SK-N-SH (cell line): ENCODE data around the gene ACTR8.

Source experiments
- FOSL2 ChIP-seq: IDR thresholded peaks from 2 replicates; pipeline ENCODE4 v1.4.0; 2012; ENCODE audit warnings: low read depth, mild to moderate bottlenecking, moderate library complexity, borderline replicate concordance
- GABPA ChIP-seq: IDR thresholded peaks from 2 replicates; pipeline ENCODE4 v1.4.0; 2012; ENCODE audit warnings: low read depth, mild to moderate bottlenecking
- GATA2 ChIP-seq: sonication (generic); formaldehyde crosslinking; IDR thresholded peaks from 2 replicates; pipeline ENCODE4 v1.5.0; 2020; ENCODE audit warnings: mild to moderate bottlenecking, missing genetic modification reagents
- JUND ChIP-seq: IDR thresholded peaks from 2 replicates; pipeline ENCODE4 v1.4.0; 2012
- NFIC ChIP-seq: IDR thresholded peaks from 2 replicates; pipeline ENCODE4 v1.4.0; 2012; ENCODE audit warnings: borderline replicate concordance
- NRF1 ChIP-seq: IDR thresholded peaks from 2 replicates; pipeline ENCODE4 v1.6.1; 2012; ENCODE audit warnings: low read depth, mild to moderate bottlenecking, low read length
- POLR2AphosphoS5 ChIP-seq: IDR thresholded peaks from 2 replicates; pipeline ENCODE4 v1.6.1; 2012; ENCODE audit warnings: low read depth, low read length
- RAD21 ChIP-seq: IDR thresholded peaks from 2 replicates; pipeline ENCODE4 v1.6.1; 2012; ENCODE audit warnings: mild to moderate bottlenecking, low read length
- RCOR1 ChIP-seq: fragments of 150-350 bp; IDR thresholded peaks from 2 replicates; pipeline ENCODE4 v1.6.1; 2017; ENCODE audit warnings: antibody characterized with exemption, low read length
- RXRA ChIP-seq: IDR thresholded peaks from 2 replicates; pipeline ENCODE4 v1.4.0; 2012; ENCODE audit warnings: low read depth, mild to moderate bottlenecking, borderline replicate concordance
- TCF12 ChIP-seq: IDR thresholded peaks from 2 replicates; pipeline ENCODE4 v1.4.0; 2012
- YY1 ChIP-seq: IDR thresholded peaks from 2 replicates; pipeline ENCODE4 v1.4.0; 2012; ENCODE audit warnings: low read depth, mild to moderate bottlenecking
- TF ChIP-seq, protein P1 (sequence below): fragments of 200-600 bp; sonication (generic); IDR thresholded peaks from 2 replicates; pipeline ENCODE4 v1.6.1; 2017; ENCODE audit warnings: antibody characterized with exemption, mild to moderate bottlenecking, moderate library complexity
- TF ChIP-seq, protein P2 (sequence below): IDR thresholded peaks from 2 replicates; pipeline ENCODE4 v1.6.1; 2012; ENCODE audit warnings: mild to moderate bottlenecking, low read depth, low read length, moderate library complexity

DNA sequence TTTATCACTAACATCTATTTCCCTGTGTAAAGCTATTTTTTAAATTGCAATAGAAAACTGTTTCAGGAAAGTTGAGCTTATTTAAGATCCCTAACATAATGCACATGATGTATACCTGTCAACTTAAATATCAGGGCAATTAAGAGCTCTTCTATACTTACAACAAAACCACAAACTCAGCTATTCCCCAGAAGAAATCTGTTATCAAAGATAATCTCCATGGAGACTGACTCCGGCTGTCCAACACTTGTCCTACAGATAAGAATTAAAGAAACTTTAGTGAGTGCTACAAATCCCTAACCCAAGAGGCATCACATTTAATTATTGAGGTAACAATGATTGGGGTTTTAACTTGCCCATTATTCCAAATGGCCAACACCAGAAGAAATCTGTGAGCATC, 6.3 kb upstream of the ACTR8 start:
- no peak for TF ChIP-seq FOSL2
- no peak for TF ChIP-seq JUND
- no peak for TF ChIP-seq NRF1
- TF ChIP-seq GATA2, result no peak
- TF ChIP-seq POLR2AphosphoS5, result no peak
- TF ChIP-seq YY1, result no peak
- TF ChIP-seq, protein P1, sequence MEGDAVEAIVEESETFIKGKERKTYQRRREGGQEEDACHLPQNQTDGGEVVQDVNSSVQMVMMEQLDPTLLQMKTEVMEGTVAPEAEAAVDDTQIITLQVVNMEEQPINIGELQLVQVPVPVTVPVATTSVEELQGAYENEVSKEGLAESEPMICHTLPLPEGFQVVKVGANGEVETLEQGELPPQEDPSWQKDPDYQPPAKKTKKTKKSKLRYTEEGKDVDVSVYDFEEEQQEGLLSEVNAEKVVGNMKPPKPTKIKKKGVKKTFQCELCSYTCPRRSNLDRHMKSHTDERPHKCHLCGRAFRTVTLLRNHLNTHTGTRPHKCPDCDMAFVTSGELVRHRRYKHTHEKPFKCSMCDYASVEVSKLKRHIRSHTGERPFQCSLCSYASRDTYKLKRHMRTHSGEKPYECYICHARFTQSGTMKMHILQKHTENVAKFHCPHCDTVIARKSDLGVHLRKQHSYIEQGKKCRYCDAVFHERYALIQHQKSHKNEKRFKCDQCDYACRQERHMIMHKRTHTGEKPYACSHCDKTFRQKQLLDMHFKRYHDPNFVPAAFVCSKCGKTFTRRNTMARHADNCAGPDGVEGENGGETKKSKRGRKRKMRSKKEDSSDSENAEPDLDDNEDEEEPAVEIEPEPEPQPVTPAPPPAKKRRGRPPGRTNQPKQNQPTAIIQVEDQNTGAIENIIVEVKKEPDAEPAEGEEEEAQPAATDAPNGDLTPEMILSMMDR, result no peak
- TF ChIP-seq NFIC, result no peak
- no peak for TF ChIP-seq TCF12
- no peak for TF ChIP-seq GABPA
- TF ChIP-seq, protein P2, sequence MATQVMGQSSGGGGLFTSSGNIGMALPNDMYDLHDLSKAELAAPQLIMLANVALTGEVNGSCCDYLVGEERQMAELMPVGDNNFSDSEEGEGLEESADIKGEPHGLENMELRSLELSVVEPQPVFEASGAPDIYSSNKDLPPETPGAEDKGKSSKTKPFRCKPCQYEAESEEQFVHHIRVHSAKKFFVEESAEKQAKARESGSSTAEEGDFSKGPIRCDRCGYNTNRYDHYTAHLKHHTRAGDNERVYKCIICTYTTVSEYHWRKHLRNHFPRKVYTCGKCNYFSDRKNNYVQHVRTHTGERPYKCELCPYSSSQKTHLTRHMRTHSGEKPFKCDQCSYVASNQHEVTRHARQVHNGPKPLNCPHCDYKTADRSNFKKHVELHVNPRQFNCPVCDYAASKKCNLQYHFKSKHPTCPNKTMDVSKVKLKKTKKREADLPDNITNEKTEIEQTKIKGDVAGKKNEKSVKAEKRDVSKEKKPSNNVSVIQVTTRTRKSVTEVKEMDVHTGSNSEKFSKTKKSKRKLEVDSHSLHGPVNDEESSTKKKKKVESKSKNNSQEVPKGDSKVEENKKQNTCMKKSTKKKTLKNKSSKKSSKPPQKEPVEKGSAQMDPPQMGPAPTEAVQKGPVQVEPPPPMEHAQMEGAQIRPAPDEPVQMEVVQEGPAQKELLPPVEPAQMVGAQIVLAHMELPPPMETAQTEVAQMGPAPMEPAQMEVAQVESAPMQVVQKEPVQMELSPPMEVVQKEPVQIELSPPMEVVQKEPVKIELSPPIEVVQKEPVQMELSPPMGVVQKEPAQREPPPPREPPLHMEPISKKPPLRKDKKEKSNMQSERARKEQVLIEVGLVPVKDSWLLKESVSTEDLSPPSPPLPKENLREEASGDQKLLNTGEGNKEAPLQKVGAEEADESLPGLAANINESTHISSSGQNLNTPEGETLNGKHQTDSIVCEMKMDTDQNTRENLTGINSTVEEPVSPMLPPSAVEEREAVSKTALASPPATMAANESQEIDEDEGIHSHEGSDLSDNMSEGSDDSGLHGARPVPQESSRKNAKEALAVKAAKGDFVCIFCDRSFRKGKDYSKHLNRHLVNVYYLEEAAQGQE, result no peak
- no peak for TF ChIP-seq RXRA
- TF ChIP-seq RCOR1, result no peak
- TF ChIP-seq RAD21, result no peak
